Pancreas (tissue), 10 donors: ENCODE results near the gene DAB2IP. TPM values are rescaled to one million over a fixed set of nuclear protein-coding genes. Genes with fewer than 3 reads are reported as not detected.

Experiments used
- ATAC-seq, 4 donors: fragments of 200-7000 bp; cut with Tn5 transposase; one replicate each; pipeline versions ENCODE4 v1.8.0 to v1.9.1; 2020; ENCODE audit warnings: mild to moderate bottlenecking in 4 of 4, moderate library complexity in 4 of 4
- DNase-seq, 6 donors: peaks; one replicate each; pipeline ENCODE4 v3.0.0-alpha.2; 2020
- FAIRE-seq: peaks from 2 replicates; lab custom pipeline; 2012; peaks lifted over from hg19 to GRCh38; lab: Jason Lieb, UNC
- H3K27ac ChIP-seq, 4 donors: fragments of 200-600 bp; sonication (generic); 1 replicate in 3 of 4; 2 replicates in 1 of 4; pipeline versions ENCODE4 v1.5.0 to v1.8.0; 2020
- H3K27me3 ChIP-seq, 4 donors: fragments of 200-600 bp; one replicate each; pipeline ENCODE4 v1.8.0; 2021
- H3K36me3 ChIP-seq, 3 donors: fragments of 200-600 bp; sonication (generic) in 1 of 3; one replicate each; pipeline versions ENCODE4 v1.5.0 to v1.8.0; 2020 to 2021
- H3K4me1 ChIP-seq, 3 donors: fragments of 200-600 bp; one replicate each; pipeline ENCODE4 v1.8.0; 2021
- H3K4me3 ChIP-seq, 4 donors: fragments of 200-600 bp; sonication (generic) in 2 of 4; one replicate each; pipeline versions ENCODE4 v1.5.0 to v1.8.0; 2020 to 2021
- H3K9me3 ChIP-seq, 4 donors: fragments of 200-600 bp; one replicate each; pipeline ENCODE4 v1.8.0; 2021
- WGBS, 2 donors: extraction: QIAGEN DNeasy Blood & Tissue Kit; methylation state at CpG; one replicate each; pipeline ENCODE4 v1.1.7; 2013; 5-methylcytosine and 5-hydroxymethylcytosine counted together
- intact Hi-C, 3 donors: fragments of 100-400 bp; cut with DNase I; formaldehyde crosslinking; loops; one replicate each; pipeline versions ENCODE4 v1.11.1 to v1.14.2; 2022
- polyA plus RNA-seq, 2 donors: library from polyadenylated mRNA; stranded (reverse); fragments of 200-250 nt; gene quantifications; one replicate each; pipeline ENCODE4 v1.2.3, GENCODE V29; 2013
- total RNA-seq, 6 donors: library from RNA; stranded (reverse); fragmentation: NEBNext Ultra II Directional in 4 of 6; extraction: Animal tissue kit (Norgen Biotek cat#: 25700) in 4 of 6; gene quantifications; one replicate each; pipeline versions ENCODE4 v1.2.1 to v1.2.4, GENCODE V29; 2021 to 2023
- TF ChIP-seq, protein P1 (sequence below), 4 donors: fragments of 200-600 bp; sonication (generic) in 3 of 4; IDR thresholded peaks; one replicate each; pipeline versions ENCODE4 v1.5.0 to v1.8.0; 2021; ENCODE audit warnings: antibody characterized with exemption in 4 of 4
- donor health status: healthy with polysubstance abuse.
- donor health status: DM: no; HTN: no; CAD: no; lungs with moderate emphysema.
- donor health status: DM: no; HTN: no; CAD: no.
- donor health status: control.
- donor health status: control.
- donor health status: Bipolar disorder and iron deficiency.
- donor health status: DM: yes; HTN: yes; CAD: no.
- donor health status: DM: no; HTN: no; CAD: no.
- donor health status: DM: no; HTN: no; CAD: no.
- donor health status: DM: yes; HTN: yes; CAD: no.

DAB2IP gene
- total and polyA plus RNA-seq, 8 donors = 14.7 to 52.1 (median 25.3) TPM

DNA sequence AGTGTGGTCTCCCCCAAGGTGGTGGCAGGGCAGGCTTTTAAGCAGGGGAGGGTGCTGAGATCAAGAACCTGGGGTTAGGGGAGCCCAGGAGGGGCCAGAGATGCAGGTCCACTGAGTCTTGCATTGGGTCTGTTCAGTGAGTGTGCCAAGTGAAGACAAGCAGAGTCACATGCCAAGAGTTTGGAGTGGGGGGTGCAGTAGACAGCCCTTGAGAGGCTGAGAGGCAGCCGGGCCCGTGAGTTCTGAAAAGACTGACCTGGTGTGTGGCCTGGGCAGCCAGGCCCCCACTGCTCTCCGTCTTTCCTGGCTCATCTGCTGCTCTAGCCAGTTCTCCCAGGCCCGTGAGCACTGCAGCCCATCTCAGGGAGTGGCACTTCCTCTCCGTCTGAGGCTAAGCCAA lies 120.0 kb downstream of the DAB2IP start:
- 91 to 98% methylated on average over 5 of the region's 5 CpGs for WGBS, 2 donors
- intact Hi-C loops = no loop called here
- no peak overlapping the region for H3K4me3 ChIP-seq
- no peak for FAIRE-seq
- no peaks in the 10 kb centered on the region for H3K27me3 ChIP-seq
- TF ChIP-seq, protein P1, sequence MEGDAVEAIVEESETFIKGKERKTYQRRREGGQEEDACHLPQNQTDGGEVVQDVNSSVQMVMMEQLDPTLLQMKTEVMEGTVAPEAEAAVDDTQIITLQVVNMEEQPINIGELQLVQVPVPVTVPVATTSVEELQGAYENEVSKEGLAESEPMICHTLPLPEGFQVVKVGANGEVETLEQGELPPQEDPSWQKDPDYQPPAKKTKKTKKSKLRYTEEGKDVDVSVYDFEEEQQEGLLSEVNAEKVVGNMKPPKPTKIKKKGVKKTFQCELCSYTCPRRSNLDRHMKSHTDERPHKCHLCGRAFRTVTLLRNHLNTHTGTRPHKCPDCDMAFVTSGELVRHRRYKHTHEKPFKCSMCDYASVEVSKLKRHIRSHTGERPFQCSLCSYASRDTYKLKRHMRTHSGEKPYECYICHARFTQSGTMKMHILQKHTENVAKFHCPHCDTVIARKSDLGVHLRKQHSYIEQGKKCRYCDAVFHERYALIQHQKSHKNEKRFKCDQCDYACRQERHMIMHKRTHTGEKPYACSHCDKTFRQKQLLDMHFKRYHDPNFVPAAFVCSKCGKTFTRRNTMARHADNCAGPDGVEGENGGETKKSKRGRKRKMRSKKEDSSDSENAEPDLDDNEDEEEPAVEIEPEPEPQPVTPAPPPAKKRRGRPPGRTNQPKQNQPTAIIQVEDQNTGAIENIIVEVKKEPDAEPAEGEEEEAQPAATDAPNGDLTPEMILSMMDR (IDR thresholded peaks at IDR 0.05) = no peak
- H3K4me1 ChIP-seq = no peaks in the 10 kb centered on the region
- no peak overlapping the region for H3K27ac ChIP-seq
- DNase-seq = peak in 3 of 6 donors; percentile 5 to 44 (median 14)
- no peaks in the 10 kb centered on the region for H3K9me3 ChIP-seq
- ATAC-seq = no peak
- H3K36me3 ChIP-seq = peaks cover 3 to 73% (median 18%) of the 10 kb centered on the region in 3 donors

DNA sequence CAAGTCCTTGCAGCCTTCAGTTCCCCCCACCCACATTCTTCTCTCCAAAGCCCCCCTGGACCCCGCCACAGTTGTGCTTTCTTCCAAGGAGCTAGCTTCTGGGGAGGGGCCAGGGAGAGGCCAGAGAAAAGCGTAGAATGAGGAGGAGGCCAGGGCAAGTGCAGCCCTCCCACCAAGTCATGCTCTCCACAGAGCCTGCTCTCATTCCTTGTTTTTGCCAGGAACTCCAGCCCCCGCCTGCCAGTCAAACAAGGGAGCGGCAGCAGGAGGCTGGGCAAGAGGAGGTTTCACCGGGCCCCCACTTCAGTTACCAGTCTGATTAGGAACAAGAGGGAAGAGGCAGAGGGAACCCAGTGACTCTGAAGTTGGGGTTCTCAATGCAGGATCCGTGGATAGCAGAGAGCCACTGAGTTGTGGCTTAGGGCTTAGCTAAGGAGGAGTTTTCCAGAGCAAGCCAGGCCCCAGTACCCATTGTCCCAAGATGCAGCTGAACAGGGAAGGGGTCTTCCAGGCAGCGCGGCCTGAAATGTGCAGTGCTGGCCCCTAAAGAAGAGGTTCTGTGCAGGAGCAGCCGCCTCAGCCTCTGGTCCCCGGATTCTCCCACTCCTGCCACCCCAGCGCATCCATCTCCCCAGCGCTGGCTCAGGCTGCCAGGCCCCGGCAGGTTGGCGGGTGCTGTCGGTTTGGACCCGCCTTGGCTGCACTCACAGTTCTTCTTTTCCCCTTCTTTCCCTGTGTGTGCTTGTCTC lies 120.6 kb downstream of the DAB2IP start:
- TF ChIP-seq, protein P1 (IDR thresholded peaks at IDR 0.05) = no peak
- 94 to 95% methylated on average over 16 of the region's 16 CpGs for WGBS, 2 donors
- no peaks in the 10 kb centered on the region for H3K27me3 ChIP-seq
- H3K9me3 ChIP-seq = no peaks in the 10 kb centered on the region
- intact Hi-C loops = no loop called here
- DNase-seq (peak in 3 of 6 donors; percentile 13 to 54 (median 48)), FAIRE-seq (no peak), ATAC-seq (no peak)
- peaks cover 3 to 70% (median 18%) of the 10 kb centered on the region in 3 donors for H3K36me3 ChIP-seq
- no peaks in the 10 kb centered on the region for H3K4me1 ChIP-seq
- no peak overlapping the region for H3K27ac ChIP-seq
- no peak overlapping the region for H3K4me3 ChIP-seq

DNA sequence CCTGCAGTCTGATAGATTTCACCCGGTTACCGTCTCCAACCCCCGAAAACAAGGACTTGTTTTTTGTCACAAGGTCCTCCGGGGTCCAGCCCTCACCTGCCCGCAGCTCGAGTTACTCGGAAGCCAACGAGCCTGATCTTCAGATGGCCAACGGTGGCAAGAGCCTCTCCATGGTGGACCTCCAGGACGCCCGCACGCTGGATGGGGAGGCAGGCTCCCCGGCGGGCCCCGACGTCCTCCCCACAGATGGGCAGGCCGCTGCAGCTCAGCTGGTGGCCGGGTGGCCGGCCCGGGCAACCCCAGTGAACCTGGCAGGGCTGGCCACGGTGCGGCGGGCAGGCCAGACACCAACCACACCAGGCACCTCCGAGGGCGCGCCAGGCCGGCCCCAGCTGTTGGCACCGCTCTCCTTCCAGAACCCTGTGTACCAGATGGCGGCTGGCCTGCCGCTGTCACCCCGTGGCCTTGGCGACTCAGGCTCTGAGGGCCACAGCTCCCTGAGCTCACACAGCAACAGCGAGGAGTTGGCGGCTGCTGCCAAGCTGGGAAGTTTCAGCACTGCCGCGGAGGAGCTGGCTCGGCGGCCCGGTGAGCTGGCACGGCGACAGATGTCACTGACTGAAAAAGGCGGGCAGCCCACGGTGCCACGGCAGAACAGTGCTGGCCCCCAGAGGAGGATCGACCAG lies 121.3 kb downstream of the DAB2IP start:
- peak; percentile 42 to 90 (median 68) for DNase-seq
- TF ChIP-seq, protein P1 (IDR thresholded peaks at IDR 0.05) = no peak
- peaks cover 3 to 69% (median 18%) of the 10 kb centered on the region in 3 donors for H3K36me3 ChIP-seq
- H3K9me3 ChIP-seq = no peaks in the 10 kb centered on the region
- WGBS, 2 donors = 85 to 87% methylated on average over 36 to 45 of the region's 45 CpGs
- no peak for FAIRE-seq
- no peaks in the 10 kb centered on the region for H3K4me1 ChIP-seq
- H3K27me3 ChIP-seq = no peaks in the 10 kb centered on the region
- no peak overlapping the region for H3K27ac ChIP-seq
- H3K4me3 ChIP-seq = no peak overlapping the region
- ATAC-seq = peak; percentile 25 to 88 (median 62)
- intact Hi-C loops = no loop called here

DNA sequence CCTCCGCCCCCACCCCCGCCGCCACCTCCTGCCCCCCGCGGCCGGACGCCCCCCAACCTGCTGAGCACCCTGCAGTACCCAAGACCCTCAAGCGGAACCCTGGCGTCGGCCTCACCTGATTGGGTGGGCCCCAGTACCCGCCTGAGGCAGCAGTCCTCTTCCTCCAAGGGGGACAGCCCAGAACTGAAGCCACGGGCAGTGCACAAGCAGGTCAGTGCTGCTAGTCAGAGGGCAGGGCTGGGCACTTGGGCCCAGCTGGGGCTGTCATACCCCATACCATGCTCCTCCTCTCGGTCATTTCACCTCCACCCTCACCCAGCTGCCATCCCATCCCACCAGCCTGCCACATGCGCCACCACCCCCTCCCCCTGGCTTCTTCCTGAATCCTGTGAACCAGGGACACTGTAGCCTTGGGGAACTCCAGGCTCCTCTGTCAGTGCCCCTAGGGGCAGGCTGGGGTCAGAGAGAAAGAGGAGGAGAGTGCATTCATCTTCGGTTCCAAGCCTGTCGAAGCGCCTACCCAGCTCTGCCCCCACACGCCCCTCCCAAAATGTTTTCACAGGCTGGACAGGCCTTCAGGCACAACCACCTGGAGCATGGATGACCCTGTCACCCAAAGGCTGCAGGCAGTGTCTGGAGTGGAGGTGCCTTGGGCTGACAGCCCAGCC lies 122.0 kb downstream of the DAB2IP start:
- peaks cover 3 to 67% (median 18%) of the 10 kb centered on the region in 3 donors for H3K36me3 ChIP-seq
- ATAC-seq = peak in 1 of 4 donors; percentile 12

More for the DNA sequence above, 122.0 kb downstream of the DAB2IP start:
- WGBS, 2 donors = 94 to 95% methylated on average over 15 to 18 of the region's 18 CpGs
- no peaks in the 10 kb centered on the region for H3K27me3 ChIP-seq
- H3K4me1 ChIP-seq = no peaks in the 10 kb centered on the region
- intact Hi-C loops = no loop called here
- FAIRE-seq (no peak), DNase-seq (no peak)
- no peak overlapping the region for H3K27ac ChIP-seq
- H3K9me3 ChIP-seq = no peaks in the 10 kb centered on the region
- TF ChIP-seq, protein P1 (IDR thresholded peaks at IDR 0.05) = no peak
- H3K4me3 ChIP-seq = no peak overlapping the region
